ENCODE results near the gene RALB.
"Not testable (repeated sequence)": the region's sequence is repeated elsewhere in the genome, so short reads cannot be mapped to it uniquely, and the experiment has no call there.

The RALB gene

DNA sequence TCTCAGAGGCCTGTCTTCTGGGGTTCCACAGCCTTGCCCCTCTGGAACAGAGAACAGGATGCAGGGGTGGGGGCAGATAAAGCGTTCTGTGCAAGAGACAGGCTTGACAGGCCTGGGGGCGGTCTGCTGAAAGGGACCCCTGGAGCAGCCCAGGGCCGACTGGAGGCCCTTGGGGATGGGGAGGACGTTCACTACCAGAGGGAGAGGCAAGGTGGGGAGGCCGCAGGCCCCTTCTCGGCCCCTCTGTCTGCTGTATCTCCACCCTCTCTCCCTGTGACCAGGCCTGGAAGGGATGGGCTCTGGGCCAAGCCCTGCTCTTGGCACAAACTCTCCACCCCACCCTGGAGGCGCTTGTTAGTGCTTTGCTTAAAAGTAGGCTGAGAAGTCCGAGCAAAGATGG, 66.0 kb downstream of the RALB start:
- no peak overlapping the region for H3K4me3 ChIP-seq (ENCODE audit: low read depth, low read length)
- in situ Hi-C loops (cut with HindIII; ENCODE audit: low sequenced_read_pairs) = no loop called here
- no peak for DNase-seq (ENCODE audit: low read depth)
- TF ChIP-seq, protein P1, sequence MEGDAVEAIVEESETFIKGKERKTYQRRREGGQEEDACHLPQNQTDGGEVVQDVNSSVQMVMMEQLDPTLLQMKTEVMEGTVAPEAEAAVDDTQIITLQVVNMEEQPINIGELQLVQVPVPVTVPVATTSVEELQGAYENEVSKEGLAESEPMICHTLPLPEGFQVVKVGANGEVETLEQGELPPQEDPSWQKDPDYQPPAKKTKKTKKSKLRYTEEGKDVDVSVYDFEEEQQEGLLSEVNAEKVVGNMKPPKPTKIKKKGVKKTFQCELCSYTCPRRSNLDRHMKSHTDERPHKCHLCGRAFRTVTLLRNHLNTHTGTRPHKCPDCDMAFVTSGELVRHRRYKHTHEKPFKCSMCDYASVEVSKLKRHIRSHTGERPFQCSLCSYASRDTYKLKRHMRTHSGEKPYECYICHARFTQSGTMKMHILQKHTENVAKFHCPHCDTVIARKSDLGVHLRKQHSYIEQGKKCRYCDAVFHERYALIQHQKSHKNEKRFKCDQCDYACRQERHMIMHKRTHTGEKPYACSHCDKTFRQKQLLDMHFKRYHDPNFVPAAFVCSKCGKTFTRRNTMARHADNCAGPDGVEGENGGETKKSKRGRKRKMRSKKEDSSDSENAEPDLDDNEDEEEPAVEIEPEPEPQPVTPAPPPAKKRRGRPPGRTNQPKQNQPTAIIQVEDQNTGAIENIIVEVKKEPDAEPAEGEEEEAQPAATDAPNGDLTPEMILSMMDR (IDR thresholded peaks at IDR 0.05; ENCODE audit: low read depth, low read length, missing control alignments) = no peak

DNA sequence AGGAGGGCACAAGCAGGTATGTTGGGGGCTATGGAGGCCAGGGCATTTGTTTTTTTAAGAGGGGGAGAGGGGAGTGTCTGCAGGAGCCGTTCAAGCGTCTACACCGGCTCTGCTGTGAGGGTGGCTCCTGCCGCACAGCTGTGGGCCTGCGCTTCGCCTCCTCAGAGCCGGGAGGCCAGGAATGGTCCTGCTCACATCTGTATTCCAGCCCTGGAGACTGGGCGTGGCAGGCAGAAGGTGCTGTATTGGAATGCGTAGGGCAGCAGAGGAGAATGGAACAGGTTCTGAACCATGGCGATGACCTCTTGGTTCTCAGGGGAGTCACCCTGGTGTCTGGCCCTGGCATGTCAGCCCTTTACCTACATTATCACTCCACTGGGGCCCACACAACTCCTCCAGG, 66.5 kb downstream of the RALB start:
- no peak overlapping the region for H3K4me3 ChIP-seq (ENCODE audit: low read depth, low read length)
- TF ChIP-seq, protein P1 (IDR thresholded peaks at IDR 0.05; ENCODE audit: low read depth, low read length, missing control alignments) = no peak
- in situ Hi-C loops (cut with HindIII; ENCODE audit: low sequenced_read_pairs) = no loop called here
- no peak for DNase-seq (ENCODE audit: low read depth)

DNA sequence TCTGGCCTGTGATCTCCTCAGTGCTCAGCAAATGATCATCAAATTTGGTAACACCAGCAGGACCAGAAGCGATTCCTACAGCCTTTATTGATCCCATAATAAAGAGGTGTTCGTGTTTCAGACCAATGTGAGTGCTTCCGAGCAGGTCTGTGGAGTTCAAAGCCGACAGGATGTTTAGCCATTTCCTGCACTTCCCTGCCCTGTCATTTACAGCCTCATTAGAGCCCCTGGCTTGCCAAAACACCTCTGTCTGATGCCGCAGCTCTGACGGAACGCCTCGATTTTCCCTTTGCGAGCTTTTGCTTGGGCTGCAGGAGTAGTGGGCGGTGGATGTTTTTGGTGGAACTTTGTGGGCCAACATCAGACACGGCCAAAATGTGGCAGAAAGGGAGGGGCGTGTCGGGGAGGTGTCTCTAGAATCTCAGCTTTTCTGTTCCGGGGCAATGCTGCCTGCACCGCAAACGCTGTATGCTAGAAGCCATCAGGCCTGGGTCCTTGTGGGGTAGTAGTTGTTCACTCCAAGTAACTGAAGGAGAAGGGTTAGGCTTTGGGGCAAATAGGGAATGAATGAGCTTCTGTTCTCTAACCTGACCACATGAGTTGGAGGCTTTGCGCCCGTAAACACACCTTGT, 67.2 kb downstream of the RALB start:
- DNase-seq (ENCODE audit: low read depth) = no peak
- in situ Hi-C loops (cut with HindIII; ENCODE audit: low sequenced_read_pairs) = no loop called here
- TF ChIP-seq, protein P1 (IDR thresholded peaks at IDR 0.05; ENCODE audit: low read depth, low read length, missing control alignments) = no peak
- no peak overlapping the region for H3K4me3 ChIP-seq (ENCODE audit: low read depth, low read length)

DNA sequence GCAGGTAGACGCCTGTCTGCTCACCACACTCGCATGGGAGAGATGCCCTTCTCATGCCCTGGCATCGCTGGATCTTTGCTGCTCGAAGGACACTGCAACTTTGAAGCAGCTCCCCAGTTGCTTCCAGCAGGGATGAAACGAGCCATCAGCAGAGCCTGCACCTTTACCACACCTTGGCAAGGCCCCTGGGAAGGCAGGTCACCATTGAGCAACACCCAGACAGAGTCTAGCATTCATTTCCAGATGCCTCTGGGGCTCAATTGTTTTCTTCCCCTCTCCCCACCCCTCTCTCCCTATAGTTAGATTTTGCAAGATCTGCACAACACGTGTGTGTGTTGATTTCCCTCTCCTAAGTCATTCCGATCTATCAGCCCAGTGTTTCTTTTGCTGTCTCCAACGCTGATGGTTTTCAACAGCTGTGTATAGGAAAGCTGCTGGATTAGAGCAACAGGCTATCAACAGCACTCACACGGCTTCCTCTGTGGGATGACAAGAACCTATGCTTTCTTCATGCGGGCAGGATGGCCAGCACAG, 67.7 kb downstream of the RALB start:
- H3K4me3 ChIP-seq (ENCODE audit: low read depth, low read length) = no peak overlapping the region
- TF ChIP-seq, protein P1 (IDR thresholded peaks at IDR 0.05; ENCODE audit: low read depth, low read length, missing control alignments) = no peak
- no peak for DNase-seq (ENCODE audit: low read depth)
- in situ Hi-C loops (cut with HindIII; ENCODE audit: low sequenced_read_pairs) = no loop called here

DNA sequence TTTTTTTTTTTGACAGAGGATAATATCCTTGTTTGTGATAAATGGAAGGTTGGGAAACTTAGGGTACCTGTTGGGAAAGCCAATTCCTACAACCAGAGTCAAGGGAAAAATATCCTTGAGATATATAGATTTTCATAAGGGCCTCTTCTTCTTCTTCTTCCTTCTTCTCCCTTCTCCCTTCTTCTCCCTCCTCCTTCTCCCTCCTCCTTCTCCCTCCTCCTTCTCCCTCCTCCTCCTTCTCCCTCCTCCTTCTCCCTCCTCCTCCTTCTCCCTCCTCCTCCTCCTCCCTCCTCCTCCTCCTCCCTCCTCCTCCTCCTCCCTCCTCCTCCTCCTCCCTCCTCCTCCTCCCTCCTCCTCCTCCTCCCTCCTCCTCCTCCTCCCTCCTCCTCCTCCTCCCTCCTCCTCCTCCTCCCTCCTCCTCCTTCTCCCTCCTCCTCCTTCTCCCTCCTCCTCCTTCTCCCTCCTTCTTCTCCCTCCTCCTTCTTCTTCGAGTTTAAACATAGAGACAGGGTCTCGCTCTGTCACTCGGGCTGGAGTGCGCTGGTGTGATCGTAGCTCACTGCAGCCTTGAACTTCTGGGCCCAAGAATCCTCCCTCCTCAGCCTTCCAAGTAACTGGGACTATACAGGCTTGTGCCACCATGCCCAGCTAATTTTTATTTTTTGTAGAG, 68.4 kb downstream of the RALB start:
- DNase-seq (ENCODE audit: low read depth); H3K4me3 ChIP-seq (ENCODE audit: low read depth, low read length); in situ Hi-C loops (cut with HindIII; ENCODE audit: low sequenced_read_pairs): not testable (repeated sequence)

DNA sequence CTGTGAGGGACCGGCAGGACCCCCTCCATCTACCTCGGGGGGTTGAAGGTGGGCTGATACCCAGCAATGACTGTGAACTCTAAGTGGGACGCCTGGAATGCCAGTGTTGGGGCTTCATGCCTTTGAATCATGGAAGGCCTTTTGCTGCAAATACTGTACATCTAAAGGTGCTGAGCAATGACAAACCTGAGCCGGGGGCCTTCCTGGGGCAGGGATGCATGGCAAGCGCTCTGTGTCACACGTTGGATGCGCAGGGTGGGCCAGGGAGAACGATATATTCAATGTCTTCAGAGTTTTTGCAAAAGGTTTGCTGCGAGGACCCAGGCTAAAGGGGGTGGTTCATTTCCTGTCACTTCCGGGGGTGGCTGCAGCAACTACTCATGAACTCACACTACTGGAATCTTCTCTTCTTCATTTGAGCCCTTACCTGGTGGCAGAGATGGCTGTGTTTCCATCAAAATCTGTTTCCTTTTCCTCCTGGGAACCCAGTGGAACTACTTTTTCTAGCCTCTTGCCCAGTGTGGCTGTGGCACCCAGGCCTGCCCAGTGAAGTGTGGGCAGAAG, 69.2 kb downstream of the RALB start:
- in situ Hi-C loops (cut with HindIII; ENCODE audit: low sequenced_read_pairs) = no loop called here
- DNase-seq (ENCODE audit: low read depth) = no peak
- H3K4me3 ChIP-seq (ENCODE audit: low read depth, low read length) = no peak overlapping the region
- TF ChIP-seq, protein P1 (IDR thresholded peaks at IDR 0.05; ENCODE audit: low read depth, low read length, missing control alignments) = no peak

DNA sequence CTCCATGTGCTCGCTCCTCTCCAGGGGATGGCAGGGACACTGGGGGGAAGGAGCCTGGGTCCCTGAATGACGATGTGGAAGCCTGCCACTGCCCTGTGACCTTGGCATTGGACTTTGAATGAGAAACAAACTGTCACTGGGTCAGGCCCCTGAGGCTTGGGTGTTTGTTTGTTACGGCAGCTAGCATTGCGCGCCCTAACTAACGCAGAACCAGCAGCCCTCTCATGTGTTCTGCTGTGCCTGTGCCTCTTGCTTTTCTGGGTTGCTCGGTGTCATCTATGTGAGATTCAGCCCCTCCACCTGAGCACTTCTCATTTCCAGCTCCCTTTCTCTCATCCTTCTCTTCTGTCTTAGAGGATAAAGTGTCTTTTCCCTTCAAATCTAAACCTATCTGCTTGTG, 69.7 kb downstream of the RALB start:
- H3K4me3 ChIP-seq (ENCODE audit: low read depth, low read length) = no peak overlapping the region
- no peak for DNase-seq (ENCODE audit: low read depth)
- in situ Hi-C loops (cut with HindIII; ENCODE audit: low sequenced_read_pairs) = no loop called here
- TF ChIP-seq, protein P1 (IDR thresholded peaks at IDR 0.05; ENCODE audit: low read depth, low read length, missing control alignments) = no peak

Data from astrocyte of the cerebellum (primary cell).